Transverse colon (tissue), 3 donors: Measurements from ENCODE around the gene SPTBN2.

ENCODE experiments used
- POLR2A ChIP-seq: fragments of 450-650 bp; IDR thresholded peaks from one replicate; pipeline ENCODE4 v1.6.1; 2016; ENCODE audit warnings: antibody characterized with exemption, mild to moderate bottlenecking, moderate library complexity
- POLR2AphosphoS5 ChIP-seq, 3 donors: sonication (generic); formaldehyde crosslinking; IDR thresholded peaks; one replicate each; pipeline ENCODE4 v1.6.1; 2016; ENCODE audit warnings: antibody characterized with exemption in 3 of 3

- no peak for TF ChIP-seq POLR2A
- TF ChIP-seq POLR2AphosphoS5 (IDR thresholded peaks at IDR 0.05) = no peak
Observed at GRCh38 chr11:66686801-66687750, 41.9 kb downstream of the SPTBN2 start.
